Tibial nerve (tissue), 4 donors: ENCODE results near the gene ARMH3.

Experiments used
- EP300 ChIP-seq, 2 donors: sonication (generic); formaldehyde crosslinking; IDR thresholded peaks; one replicate each; pipeline ENCODE4 v1.6.1; 2017; ENCODE audit warnings: antibody characterized with exemption in 2 of 2, mild to moderate bottlenecking in 1 of 2
- TF ChIP-seq, protein P1 (sequence below), 5 experiments: fragments of 200-600 bp in 3 of 5; fragments of 450-650 bp in 2 of 5; sonication (generic) in 3 of 5; IDR thresholded peaks; one replicate each; pipeline ENCODE4 v1.5.1; 2016 to 2019; ENCODE audit warnings: antibody characterized with exemption in 5 of 5, mild to moderate bottlenecking in 3 of 5, moderate library complexity in 2 of 5

DNA sequence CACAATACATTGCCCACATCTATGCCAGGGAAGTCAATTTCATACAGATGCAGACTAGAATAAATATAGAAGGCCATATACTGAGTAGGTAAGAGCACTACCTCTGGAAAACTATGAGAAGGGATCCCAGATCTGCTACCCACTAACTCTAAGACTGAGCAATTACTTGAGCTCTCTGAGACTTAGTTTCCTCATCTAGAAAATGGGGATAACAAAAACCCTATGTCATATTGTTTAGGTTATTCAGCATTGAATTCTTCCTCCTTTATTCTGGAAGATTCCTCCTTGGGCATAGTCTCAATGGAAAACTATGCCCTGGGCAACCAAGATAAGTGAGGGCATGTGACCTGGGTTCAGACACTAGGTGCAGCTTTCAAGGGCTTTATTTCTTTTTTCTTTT, 4.0 kb upstream of the ARMH3 start:
- TF ChIP-seq, protein P1, sequence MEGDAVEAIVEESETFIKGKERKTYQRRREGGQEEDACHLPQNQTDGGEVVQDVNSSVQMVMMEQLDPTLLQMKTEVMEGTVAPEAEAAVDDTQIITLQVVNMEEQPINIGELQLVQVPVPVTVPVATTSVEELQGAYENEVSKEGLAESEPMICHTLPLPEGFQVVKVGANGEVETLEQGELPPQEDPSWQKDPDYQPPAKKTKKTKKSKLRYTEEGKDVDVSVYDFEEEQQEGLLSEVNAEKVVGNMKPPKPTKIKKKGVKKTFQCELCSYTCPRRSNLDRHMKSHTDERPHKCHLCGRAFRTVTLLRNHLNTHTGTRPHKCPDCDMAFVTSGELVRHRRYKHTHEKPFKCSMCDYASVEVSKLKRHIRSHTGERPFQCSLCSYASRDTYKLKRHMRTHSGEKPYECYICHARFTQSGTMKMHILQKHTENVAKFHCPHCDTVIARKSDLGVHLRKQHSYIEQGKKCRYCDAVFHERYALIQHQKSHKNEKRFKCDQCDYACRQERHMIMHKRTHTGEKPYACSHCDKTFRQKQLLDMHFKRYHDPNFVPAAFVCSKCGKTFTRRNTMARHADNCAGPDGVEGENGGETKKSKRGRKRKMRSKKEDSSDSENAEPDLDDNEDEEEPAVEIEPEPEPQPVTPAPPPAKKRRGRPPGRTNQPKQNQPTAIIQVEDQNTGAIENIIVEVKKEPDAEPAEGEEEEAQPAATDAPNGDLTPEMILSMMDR (IDR thresholded peaks at IDR 0.05): no peak
- TF ChIP-seq EP300 (IDR thresholded peaks at IDR 0.05): no peak
